Activated CD8-positive, alpha-beta memory T cell treated with anti-CD3 and anti-CD28 coated beads for 4 hours (primary cell): ENCODE data around the gene ABCA10.

Experiments
- DNase-seq, 2 donors: peaks; one replicate each; pipeline ENCODE4 v3.0.0-alpha.2; 2020; ENCODE audit warnings: low read depth in 2 of 2

Gene ABCA10

DNA sequence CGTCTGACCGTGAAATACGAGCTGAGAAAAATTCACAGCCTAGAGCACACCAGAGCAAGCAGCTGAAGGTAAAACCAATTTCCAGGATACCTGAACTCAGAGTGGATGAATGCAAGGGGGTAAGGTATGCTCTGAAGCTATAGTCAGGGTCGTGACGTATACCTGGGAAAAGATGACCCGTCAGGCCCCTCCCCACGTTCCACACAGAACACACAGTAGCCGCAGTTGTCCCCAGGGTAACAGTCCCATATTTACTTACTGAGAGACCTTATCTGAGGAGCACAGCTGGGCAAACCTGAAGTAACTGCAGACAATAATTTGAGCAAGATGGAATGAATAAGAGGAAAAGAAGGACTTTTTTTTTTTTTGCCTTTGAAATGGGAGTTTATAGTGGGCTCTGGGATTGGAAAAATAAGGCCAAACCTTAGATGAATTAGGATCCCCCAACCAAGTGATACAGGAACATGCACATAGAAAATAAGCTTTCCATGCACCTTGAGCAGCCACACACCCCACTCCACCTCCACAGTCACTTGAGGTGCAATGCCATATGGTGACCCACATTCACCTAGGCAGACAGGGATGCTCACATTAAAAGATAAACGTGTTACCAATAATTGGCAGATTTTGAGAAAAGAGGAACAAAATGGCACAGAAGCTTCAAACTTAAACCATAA is 124.9 kb downstream of the ABCA10 start:
- DNase-seq, result no peak

GRCh38 chr17:69098625-69099024 is 130.0 kb downstream of the ABCA10 start:
- DNase-seq, result no peak
